ENCODE results near the gene ESF1. TPM values are rescaled to one million over a fixed set of nuclear protein-coding genes. Genes with fewer than 3 reads are reported as not detected.
"Not testable (repeated sequence)": the region's sequence is repeated elsewhere in the genome, so short reads cannot be mapped to it uniquely, and the experiment has no call there.

Gene ESF1
- total and polyA plus RNA-seq, 4 donors = 7.9 to 14.6 (median 10.4) TPM

DNA sequence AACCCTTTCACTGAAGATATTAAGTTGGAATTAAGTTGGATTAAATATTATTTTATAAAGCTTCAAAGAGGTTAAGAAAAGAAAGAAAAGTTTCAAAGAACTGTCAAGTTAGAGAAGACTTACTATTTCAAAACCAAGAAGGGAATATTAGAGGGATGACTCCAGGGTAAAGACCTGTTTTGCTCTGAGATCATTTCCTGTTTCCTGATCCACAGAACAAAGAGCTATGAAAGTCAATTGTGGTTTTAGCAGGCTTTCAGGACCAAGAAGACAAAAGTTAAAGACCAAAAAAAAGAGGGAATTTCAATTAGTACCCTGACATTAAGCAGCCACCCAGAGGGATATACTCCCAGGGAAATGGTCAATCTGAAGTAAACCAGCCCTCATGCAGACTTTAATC lies 19.4 kb downstream of the ESF1 start:
- no peak overlapping the region for H3K4me3 ChIP-seq
- TF ChIP-seq, protein P1, sequence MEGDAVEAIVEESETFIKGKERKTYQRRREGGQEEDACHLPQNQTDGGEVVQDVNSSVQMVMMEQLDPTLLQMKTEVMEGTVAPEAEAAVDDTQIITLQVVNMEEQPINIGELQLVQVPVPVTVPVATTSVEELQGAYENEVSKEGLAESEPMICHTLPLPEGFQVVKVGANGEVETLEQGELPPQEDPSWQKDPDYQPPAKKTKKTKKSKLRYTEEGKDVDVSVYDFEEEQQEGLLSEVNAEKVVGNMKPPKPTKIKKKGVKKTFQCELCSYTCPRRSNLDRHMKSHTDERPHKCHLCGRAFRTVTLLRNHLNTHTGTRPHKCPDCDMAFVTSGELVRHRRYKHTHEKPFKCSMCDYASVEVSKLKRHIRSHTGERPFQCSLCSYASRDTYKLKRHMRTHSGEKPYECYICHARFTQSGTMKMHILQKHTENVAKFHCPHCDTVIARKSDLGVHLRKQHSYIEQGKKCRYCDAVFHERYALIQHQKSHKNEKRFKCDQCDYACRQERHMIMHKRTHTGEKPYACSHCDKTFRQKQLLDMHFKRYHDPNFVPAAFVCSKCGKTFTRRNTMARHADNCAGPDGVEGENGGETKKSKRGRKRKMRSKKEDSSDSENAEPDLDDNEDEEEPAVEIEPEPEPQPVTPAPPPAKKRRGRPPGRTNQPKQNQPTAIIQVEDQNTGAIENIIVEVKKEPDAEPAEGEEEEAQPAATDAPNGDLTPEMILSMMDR (IDR thresholded peaks at IDR 0.05; ENCODE audit: control extremely low read depth, extremely low read depth) = no peak
- ATAC-seq (ENCODE audit: insufficient read depth, low FRiP score) = no peak
- no peaks in the 10 kb centered on the region for H3K4me1 ChIP-seq (ENCODE audit: control insufficient read depth in 5 of 5, insufficient read depth in 5 of 5, low read length in 5 of 5)
- no peak for DNase-seq
- peaks cover 0 to 8% (median 4%) of the 10 kb centered on the region in 4 donors for H3K9me3 ChIP-seq (ENCODE audit: control insufficient read depth in 4 of 4, insufficient read depth in 3 of 4, low read length in 3 of 4)
- H3K36me3 ChIP-seq (ENCODE audit: control insufficient read depth in 4 of 4, insufficient read depth in 4 of 4, low read length in 4 of 4) = peaks cover 16 to 50% (median 27%) of the 10 kb centered on the region in 4 donors
- H3K27me3 ChIP-seq (ENCODE audit: control insufficient read depth in 3 of 3, insufficient read depth in 3 of 3, low read length in 2 of 3) = no peaks in the 10 kb centered on the region
- H3K27ac ChIP-seq (ENCODE audit: low read depth in 1 of 2, low read length in 1 of 2) = no peak overlapping the region
- H3K9ac ChIP-seq (ENCODE audit: insufficient read depth in 1 of 2, low read length in 2 of 2) = no peak overlapping the region

DNA sequence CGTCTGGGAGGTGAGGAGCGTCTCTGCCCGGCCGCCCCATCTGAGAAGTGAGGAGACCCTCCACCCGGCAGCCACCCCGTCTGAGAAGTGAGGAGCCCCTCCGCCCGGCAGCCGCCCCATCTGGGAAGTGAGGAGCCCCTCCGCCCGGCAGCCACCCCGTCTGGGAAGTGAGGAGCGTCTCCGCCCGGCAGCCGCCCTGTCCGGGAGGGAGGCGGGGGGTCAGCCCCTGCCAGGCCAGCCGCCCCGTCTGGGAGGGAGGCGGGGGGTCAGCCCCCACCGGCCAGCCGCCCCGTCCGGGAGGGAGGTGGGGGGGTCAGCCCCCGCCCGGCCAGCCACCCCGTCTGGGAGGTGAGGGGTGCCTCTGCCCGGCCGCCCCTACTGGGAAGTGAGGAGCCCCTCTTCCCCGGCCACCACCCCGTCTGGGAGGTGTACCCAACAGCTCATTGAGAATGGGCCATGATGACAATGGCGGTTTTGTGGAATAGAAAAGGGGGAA lies 24.2 kb downstream of the ESF1 start:
- H3K27me3 ChIP-seq (ENCODE audit: control insufficient read depth in 3 of 3, insufficient read depth in 3 of 3, low read length in 2 of 3); H3K4me3 ChIP-seq; H3K9me3 ChIP-seq (ENCODE audit: control insufficient read depth in 4 of 4, insufficient read depth in 3 of 4, low read length in 3 of 4); H3K9ac ChIP-seq (ENCODE audit: insufficient read depth in 1 of 2, low read length in 2 of 2); DNase-seq; H3K4me1 ChIP-seq (ENCODE audit: control insufficient read depth in 5 of 5, insufficient read depth in 5 of 5, low read length in 5 of 5); ATAC-seq (ENCODE audit: insufficient read depth, low FRiP score); H3K27ac ChIP-seq (ENCODE audit: low read depth in 1 of 2, low read length in 1 of 2): not testable (repeated sequence)
- 90 to 94% methylated on average over 11 to 32 of the region's 33 CpGs for WGBS, 2 donors
- H3K36me3 ChIP-seq (ENCODE audit: control insufficient read depth in 4 of 4, insufficient read depth in 4 of 4, low read length in 4 of 4) = peaks cover 4 to 36% (median 15%) of the 10 kb centered on the region in 4 donors

DNA sequence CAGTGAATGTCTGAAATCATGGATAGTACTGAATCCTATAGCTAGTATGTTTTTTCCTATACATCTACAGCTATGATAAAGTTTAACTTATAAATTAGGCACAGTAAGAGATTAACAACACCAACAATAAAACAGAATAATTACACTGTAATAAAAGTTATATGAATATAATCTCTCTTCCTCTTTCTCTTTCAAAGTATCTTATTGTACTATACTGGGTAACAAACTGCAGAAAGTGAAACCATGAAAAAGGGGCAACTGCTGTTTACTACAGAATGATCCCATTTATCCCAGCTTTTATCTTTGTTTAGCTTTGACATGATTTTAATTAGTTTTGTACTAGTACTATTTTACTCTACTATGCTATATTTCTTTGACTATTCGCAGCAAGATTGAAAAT lies 25.8 kb downstream of the ESF1 start:
- ATAC-seq (ENCODE audit: insufficient read depth, low FRiP score) (no peak), DNase-seq (no peak)
- Histone ChIP-seq H3K9ac (ENCODE audit: insufficient read depth in 1 of 2, low read length in 2 of 2) (no peak overlapping the region), H3K27ac (ENCODE audit: low read depth in 1 of 2, low read length in 1 of 2) (no peak overlapping the region), H3K36me3 (ENCODE audit: control insufficient read depth in 4 of 4, insufficient read depth in 4 of 4, low read length in 4 of 4) (peaks cover 6 to 33% (median 10%) of the 10 kb centered on the region in 4 donors), H3K4me1 (ENCODE audit: control insufficient read depth in 5 of 5, insufficient read depth in 5 of 5, low read length in 5 of 5) (no peaks in the 10 kb centered on the region), H3K4me3 (no peak overlapping the region), H3K9me3 (ENCODE audit: control insufficient read depth in 4 of 4, insufficient read depth in 3 of 4, low read length in 3 of 4) (no peaks in the 10 kb centered on the region), H3K27me3 (ENCODE audit: control insufficient read depth in 3 of 3, insufficient read depth in 3 of 3, low read length in 2 of 3) (no peaks in the 10 kb centered on the region)
- WGBS, 2 donors = 58 to 96% methylated on average over 1 of the region's 1 CpG
- TF ChIP-seq, protein P1 (IDR thresholded peaks at IDR 0.05; ENCODE audit: control extremely low read depth, extremely low read depth) = no peak

DNA sequence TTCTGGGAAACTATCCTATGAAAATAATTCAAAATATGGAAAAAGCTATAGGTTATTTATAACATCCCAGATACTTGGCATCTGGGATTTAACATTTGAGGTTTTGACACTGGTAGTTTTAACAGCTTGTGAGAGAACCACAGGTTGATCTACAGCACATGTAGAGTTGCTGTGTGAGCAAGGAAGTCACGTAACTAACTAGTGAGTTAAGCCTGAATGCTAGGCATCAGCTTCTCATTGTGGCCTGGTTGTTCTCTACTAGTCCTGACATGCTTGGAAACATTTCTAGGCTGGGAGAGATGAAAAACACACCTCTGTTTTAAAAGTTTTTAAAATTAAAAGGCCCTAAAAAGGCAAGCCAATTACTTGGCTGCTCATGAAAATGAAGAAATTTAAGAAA lies 28.2 kb downstream of the ESF1 start:
- Histone ChIP-seq H3K4me3 (no peak overlapping the region), H3K27ac (ENCODE audit: low read depth in 1 of 2, low read length in 1 of 2) (no peak overlapping the region), H3K36me3 (ENCODE audit: control insufficient read depth in 4 of 4, insufficient read depth in 4 of 4, low read length in 4 of 4) (peaks cover 7 to 29% (median 14%) of the 10 kb centered on the region in 4 donors), H3K9ac (ENCODE audit: insufficient read depth in 1 of 2, low read length in 2 of 2) (no peak overlapping the region), H3K4me1 (ENCODE audit: control insufficient read depth in 5 of 5, insufficient read depth in 5 of 5, low read length in 5 of 5) (no peaks in the 10 kb centered on the region), H3K27me3 (ENCODE audit: control insufficient read depth in 3 of 3, insufficient read depth in 3 of 3, low read length in 2 of 3) (no peaks in the 10 kb centered on the region), H3K9me3 (ENCODE audit: control insufficient read depth in 4 of 4, insufficient read depth in 3 of 4, low read length in 3 of 4) (no peaks in the 10 kb centered on the region)
- TF ChIP-seq, protein P1 (IDR thresholded peaks at IDR 0.05; ENCODE audit: control extremely low read depth, extremely low read depth) = no peak
- no peak for ATAC-seq (ENCODE audit: insufficient read depth, low FRiP score)
- 94 to 95% methylated on average over 1 of the region's 1 CpG for WGBS, 2 donors
- no peak for DNase-seq
